Fibroblast of skin of right biceps (primary cell): ENCODE data around the gene ADAM17.
"Not testable (repeated sequence)": the region's sequence is repeated elsewhere in the genome, so short reads cannot be mapped to it uniquely, and the experiment has no call there.

Experiments used
- DNase-seq: peaks from one replicate; pipeline ENCODE4 v3.0.0-alpha.2; 2013

The ADAM17 gene

DNA sequence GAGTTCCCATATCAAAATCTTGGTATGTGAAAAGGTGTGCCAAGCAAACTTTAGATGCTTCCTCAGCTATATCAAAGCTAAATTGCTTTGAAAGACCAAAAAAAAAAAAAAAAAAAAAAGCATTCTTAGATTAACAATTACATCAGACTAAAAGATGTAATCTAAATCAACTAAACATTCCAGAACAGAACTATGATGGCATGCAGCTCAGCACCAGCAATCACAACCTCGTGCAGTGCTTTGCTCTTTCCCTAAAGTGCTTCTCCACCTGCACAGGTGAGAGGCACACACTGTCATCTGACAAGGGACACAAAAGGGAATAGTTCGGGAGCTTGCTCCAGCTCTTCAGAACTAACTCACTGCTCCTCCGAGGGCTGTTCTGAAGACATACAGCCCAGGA, 37.5 kb downstream of the ADAM17 start:
- DNase-seq: no peak

DNA sequence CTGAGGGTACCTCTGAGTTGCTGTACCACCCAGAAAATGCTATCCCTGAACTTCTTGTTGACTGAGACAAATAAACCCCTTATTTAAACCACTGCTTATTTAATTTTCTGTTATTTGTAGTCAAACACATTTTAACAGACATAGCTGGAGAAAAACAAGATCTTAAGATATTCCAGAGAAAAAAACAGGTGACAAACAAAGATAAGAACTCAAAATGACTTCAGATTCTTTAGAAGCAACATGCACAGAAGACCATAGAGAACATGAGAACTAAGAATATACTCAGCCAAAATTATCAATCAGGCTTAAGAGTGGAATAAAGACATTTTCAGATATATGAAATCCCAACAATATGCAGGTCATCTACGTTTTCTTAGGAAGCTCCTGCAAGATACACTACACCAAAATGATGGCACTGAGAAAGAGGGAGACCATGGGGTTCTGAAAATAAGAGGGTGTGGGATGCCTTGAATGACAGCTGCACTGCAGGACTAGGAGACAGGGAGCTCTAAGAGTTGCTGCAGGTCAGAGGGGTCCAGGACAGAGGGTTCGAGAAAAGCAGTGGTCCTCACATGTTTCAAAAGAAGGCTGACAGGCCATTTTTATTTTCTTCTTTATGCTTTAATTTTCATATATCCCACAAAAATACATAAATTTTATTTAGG, 38.4 kb downstream of the ADAM17 start:
- DNase-seq: no peak

DNA sequence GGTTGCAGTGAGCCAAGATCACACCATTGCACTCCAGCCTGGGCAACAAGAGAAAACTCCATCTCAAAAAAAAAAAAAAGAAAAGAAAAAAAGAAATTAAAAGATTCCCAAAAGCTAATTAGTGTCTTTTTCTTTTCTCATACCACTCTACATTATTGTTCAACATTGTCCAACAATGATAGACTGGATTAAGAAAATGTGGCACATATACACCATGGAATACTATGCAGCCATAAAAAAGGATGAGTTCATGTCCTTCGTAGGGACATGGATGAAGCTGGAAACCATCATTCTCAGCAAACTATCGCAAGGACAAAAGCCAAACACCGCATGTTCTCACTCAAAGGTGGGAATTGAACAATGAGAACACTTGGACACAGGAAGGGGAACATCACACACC, 41.7 kb downstream of the ADAM17 start:
- not testable (repeated sequence) for DNase-seq

DNA sequence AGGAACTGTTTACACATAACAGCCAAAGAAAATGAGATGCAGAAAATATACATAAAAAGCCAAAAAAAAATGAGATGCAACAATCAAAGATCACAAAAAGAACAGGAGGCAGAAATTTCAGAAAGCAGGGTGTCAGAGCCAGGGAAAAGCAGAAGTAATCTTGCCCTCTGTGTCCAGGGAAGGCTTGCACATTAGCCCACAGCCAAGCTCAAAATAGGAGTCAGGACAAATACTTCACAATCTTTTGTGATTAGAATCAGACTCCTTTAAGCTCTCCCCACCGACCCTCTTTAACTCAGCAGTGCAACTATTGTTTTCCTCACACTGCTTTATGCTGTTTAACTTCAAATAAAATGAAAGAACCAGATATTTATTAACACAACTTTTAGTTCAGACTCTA, 46.7 kb downstream of the ADAM17 start:
- no peak for DNase-seq

DNA sequence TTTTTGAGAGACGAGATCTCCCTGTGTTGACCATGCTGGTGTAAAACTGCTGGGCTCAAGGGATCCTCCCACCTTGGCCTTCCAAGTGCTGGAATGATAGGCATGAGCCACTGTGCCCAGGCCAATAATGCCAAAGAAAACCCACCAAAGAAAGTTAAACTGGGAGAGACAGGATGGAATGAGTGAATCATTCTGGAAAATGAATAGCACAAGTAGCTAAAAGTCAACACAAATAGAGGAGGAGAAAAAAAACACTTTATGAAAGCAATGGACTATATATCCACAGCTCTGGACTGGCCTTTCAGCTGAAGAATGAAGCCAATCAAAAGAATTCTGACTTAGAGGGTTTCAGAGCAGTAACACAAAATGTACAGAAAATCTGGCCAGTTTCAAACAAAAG, 57.4 kb downstream of the ADAM17 start:
- DNase-seq: peak; percentile 14

DNA sequence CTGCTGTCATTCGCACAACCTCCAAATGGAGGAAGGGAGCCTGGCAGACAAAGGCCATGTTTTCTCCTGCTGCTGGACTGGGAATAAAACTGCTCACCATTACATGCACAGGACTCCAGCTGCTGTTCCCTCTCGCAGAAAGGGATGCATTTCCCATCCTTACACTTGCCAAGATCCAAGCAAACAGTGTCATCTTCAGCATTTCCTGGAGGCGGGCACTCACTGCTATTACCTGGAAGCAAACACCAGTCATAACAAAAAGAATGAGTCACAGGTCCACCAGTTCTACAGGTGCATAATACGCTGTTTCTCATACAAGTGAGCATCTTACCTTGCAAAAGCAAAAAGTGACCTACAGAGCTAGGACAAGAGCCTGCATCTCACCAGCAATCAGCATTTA, 58.6 kb downstream of the ADAM17 start:
- DNase-seq: no peak

DNA sequence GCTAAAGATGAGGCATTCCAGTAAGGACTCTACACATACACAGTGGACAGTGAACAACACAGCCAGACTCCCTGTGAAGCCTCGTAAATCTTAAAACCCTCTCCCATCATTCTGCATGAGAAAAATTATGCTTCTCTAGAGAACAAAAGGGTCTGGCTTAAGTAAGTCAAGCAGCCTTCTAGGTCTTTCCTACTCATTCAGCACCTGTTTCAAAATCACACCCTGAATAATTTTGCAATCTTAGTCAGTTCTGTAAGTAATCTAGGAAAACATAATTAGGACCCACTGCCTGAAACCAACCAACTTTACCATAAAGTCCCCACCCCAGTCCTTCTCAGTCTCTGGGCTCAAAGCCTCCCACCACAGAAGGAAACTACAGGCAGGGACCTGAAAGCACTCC, 61.5 kb downstream of the ADAM17 start:
- no peak for DNase-seq

DNA sequence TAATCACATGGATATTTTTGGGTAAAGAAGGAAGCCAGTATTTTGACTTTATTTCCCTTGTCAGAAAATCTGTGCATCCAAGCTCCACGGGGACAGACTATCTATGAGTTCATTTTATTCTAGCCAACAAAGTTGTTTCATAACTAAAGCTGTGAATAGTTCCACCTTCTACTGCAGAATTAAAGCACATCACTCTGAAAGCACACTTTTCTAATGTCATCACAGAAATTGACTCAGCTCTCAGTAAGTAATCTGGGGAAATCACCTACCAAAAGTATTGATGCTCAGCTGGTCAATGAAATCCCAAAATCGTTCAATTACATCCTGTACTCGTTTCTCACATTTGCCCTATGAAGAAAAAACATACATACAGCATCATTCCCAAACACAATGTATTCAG, 62.2 kb downstream of the ADAM17 start:
- DNase-seq: no peak

DNA sequence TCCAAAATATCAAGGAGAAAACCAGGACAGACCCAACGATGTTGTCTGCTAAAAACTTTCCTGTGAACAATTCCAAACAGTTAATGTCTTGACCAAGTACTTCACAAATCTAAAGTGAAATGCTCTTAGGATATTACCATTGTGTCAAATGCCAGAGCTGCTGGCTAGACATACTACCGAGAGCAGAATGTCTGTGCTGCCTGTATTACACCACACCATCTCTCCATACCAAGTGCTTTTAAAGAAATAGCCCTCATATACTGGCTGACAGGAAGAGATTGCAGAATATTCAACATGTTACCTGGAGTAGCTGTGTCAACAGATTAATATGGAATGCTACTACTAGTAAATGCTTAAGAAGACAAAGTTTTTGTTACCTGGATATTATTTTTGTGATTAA, 62.7 kb downstream of the ADAM17 start:
- DNase-seq: no peak

DNA sequence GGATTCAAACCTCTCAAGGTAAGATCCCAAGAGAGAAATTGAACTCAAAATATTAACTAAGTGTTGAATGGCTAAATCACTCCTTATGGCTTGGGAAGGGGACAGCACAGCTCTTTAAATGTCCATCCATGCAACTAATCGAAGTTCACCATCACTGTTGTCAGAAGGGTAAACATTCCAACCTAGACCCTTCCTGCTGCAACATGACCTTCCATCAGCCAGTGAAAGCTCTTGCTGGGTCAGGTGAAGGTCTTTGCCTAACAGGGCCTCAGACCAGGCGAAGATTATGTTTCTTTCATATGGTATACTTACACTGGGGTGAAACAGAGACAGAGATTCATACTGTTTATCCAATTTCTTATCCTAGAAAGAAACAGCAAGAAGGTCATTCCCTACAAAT, 64.8 kb downstream of the ADAM17 start:
- DNase-seq: no peak

DNA sequence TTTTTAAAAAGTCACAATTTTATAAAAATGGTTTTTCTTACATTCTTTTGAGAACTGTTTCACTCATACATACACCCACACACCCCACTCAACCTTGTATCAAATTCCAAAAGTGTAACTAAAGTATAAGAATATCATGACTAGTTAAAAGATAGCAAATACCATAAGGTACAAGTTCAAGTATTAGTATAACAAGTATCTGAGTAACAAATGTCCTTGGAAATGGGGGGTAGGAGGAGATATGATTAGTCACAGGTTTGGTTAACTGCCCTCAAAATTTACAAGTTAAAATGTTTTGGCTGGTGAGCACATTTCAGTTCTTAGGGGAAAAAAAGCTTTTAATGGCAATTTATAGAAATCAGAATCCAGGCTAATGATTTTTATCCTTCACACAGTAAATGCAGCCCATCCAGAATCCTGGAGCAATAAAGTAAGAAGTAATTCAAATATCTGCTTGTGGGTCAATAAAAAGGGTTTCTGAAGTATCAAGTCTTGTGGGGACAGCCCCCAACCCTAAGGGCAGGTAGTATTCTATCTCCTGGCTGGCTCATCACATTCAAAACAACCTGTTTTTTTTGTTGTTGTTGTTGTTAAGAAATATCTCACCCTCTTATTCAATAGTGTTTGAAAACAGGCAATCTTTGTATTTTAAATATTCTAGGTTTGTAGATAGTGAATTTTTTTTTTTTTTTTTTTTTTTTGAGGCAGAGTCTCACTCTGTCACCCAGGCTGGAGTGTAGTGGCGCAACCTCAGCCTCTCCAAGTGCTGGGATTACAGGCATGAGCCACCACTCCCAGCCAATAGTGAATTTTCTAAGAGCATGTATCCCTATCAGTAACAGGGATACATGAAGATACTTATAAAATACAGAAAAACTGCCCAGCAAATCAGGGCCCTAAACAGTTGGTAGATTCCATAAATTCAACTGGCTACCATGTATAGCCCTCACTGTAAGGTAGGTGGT, 66.8 kb downstream of the ADAM17 start:
- peak; percentile 57 for DNase-seq

DNA sequence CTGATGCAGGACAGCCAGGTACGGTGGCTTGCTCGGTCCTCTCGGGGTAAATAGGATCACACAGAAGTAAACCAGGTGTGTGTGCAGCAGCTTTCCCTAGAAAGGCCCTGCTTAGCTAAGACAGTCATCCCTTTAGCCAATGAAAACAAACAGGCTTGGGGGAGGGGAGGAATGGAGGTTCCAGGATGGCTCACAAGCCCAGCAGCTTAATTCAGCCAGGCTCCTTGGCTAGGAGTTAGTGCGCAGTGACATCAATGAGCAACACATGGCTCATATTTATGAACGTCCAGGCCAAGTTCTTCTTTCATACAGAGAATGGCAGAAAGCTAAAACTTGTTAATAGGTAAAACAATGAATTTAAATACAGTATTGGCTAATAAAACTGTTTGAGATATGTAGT, 71.1 kb downstream of the ADAM17 start:
- peak; percentile 37 for DNase-seq

DNA sequence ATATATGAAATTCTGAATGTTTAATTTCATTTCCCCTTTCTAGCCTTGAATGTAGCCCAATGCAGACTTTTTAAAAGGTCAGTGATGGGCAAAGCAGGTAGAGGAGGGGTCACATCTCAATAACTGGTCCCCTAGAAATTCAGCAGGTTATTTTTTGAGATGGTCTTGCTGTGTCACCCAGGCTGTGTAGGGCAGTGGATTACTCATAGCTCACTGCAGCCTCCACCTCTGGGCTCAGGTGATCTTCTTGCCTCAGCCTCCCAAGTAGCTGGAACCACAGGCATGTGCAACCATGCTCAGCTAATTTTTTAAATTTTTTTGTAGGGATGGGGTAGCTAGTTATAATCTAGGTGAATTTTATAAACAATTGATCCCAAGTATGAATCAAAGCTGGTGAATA, 72.5 kb downstream of the ADAM17 start:
- DNase-seq: no peak

DNA sequence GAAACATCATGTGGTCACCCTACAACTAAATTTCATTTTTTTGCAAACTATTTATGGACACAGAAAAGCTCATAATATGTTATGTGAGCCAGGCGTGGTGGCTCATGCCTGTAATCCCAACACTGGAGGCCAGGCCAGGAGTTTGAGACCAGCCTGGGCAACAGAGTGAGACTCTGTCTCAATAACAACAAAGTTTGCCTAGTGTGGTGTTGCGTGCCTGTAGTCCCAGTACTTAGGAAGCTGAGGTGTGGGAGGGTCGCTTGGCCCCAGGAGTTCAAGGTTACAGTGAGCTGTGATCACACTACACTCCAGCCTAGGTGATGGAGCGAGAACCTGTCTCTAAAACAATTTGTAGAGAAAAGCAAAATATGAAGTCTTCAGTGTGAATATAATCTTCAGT, 75.5 kb downstream of the ADAM17 start:
- DNase-seq: no peak

DNA sequence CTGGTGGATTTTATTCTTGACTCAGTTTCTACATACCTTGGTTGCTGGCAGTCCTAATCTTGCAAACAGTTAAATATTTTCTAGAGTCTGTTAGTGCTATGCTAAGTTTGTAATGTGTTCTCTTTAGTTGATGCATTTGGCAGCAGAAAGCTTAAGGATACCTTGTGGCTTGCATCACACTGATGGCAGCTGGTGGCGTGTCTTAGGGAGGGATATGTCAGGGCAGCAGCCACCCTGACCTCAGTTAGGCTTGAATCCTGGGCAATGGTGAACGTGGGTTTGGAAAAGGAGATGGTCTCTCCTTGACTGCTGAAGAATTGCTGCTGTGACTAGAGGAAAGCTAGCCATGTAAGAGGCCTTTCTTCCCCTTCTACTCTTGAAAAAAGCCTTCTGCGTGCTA, 77.1 kb downstream of the ADAM17 start:
- no peak for DNase-seq

DNA sequence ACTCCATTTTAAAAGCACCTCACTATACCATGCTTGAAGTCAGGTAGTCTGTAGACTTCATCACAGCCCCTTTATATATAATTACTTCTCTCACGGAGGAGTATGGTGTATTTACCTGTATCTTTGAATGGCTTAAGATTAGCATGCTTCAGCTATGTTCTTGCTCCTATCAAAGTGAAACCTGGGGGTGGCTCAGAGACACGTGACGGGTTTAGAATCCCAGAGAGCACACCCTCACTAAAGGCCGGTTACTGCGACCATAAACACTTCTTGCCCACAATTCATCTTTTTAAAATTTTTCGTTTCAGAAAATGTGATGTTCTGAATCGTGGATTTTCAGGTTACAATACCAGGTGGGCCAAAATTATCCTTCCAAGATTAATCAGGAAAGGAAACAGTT, 77.7 kb downstream of the ADAM17 start:
- DNase-seq: no peak

DNA sequence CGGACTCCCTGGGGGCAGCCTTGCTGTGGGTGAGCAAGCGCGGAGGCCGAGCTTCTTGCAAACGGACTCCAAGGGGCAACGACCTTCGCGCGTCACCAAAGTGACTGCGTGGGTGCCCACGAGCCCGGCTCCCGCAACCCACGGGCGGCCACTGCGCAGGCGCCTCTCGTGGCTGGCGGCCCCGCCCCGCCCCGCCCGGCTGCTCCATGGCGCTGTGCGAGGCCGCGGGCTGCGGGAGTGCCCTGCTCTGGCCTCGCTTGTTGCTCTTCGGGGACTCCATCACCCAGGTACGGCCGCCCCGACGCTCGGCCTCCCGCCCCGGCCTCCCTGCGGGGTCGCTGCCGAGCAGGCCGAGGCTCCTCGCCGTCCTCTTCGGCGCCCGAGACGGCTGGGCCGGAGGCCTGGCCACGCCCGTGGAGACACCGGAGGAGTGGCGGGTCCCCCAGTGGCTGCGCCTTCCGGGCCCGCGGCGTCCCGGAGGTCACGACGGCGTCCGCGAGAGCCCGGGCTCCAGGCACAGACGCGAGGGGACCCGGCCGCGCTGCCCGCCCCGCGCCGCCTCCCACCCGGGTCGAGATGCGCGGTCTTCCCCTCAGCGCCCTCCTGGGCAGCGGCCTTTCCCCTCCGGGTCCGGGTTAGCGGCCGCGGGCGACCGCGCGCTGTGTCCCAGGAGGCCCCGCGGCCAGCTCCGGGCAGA, 81.1 kb downstream of the ADAM17 start, which contains the start of gene IAH1:
IAH1 (plus strand) TSS at position 191 of the 697 bp plus-strand sequence; CDS start at position 207, 16 bp downstream.
- DNase-seq: peak; percentile 49

DNA sequence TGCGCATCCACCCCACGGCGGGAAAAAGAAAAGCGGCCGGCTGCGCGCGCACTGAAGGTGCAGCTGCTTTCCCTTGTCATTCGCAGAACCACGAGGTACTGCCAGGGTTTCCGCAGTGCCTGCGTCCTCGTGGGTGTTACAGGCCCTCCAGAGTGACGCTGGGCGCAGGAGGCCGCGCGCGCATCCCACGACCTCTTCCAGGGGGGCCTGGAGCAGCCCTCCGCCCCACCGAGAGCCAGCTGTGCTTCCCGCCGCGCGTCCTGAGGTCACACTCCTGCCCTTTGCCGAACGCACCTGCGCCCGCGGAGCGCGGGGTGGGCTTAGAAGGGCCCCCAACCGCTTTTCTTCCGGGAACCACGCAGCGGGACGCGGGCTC, 81.7 kb downstream of the ADAM17 start:
- peak; percentile 15 for DNase-seq

DNA sequence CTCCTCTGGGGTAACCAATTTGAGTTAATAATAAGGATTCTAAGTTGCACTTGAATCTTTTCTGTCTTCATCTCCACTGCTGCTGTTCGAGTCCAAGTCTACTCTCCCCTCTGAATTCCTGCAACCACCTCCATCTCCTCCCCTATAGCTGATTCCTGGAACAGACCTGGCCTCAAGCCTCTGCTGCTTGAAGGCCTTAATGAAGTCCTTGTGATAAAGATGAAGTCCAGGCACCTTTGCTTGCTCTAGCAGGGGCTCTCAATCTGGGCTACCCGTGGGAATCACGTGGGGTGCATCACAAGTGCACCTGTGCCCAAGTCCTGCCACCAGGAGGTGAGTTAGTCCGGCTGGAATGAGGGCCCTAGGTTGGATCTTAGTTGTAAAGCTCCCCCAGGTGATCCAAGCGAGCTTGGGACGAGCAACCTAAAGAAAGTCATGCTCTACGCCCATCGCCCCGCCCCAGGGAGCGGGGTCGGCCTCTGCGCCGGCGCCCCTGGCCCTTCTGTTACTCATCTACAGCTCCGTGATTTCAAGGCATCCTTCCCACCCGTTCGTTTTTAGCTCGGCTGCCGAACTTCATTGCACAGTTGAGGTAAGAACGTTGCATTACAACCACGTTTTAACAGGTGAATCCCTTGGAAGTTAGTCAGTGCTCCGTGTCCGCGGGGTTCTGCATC, 82.2 kb downstream of the ADAM17 start:
- peak; percentile 7 for DNase-seq

DNA sequence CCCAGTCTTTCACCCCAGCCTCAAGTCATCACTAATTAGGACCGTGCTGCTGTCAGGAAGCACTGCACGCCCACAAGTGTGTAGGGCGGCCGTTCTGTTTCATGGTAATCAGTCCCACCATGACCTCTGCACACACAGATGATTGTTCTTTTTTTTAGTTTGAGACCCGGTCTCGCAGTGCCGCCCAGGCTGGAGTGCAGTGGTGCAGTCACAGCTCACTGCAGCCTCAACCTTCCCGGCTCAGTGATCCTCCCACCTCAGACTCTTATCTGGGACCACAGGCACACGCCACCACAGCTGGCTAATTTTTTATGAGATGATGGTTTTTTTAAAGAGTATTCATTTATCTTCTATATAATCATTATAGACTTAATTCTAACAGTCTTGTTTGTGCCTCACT, 83.1 kb downstream of the ADAM17 start:
- no peak for DNase-seq

DNA sequence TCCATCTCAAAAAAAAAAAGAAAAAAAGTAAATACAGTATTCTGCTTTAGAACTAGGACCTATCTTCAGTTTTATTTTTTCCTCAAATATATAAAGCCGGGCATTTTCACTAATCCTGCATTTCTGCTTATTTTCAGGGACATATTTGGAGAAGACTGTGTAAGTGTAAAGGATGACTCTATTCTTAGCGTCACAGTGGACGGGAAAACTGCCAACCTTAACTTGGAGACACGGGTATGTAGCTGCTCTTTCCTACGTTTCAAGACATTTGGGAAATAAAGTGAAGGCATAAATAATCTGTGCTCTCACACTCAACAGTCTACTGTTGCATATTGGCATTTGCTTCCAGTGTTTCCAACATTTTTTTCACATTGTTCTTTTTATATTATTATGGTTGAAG, 84.4 kb downstream of the ADAM17 start:
- no peak for DNase-seq

DNA sequence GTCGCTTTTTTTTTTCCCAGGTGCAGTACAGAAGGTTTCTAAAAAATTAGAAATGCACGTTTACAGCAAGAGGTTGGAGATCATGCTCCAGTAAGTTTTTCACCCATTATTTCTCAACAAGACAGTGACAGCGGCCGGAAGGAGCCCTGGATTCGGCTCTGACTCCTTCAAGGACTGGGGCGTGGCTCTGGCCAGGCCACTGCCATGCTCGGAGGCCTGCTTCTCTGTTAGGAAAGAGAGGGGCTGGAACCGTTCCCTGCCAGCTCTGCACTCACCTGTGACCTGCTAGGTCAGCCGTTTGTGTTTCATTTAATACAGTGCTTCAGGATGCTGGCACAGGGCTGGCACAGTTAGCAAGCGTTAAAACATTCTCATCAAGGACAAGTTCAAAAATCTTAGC, 87.9 kb downstream of the ADAM17 start:
- DNase-seq: no peak

DNA sequence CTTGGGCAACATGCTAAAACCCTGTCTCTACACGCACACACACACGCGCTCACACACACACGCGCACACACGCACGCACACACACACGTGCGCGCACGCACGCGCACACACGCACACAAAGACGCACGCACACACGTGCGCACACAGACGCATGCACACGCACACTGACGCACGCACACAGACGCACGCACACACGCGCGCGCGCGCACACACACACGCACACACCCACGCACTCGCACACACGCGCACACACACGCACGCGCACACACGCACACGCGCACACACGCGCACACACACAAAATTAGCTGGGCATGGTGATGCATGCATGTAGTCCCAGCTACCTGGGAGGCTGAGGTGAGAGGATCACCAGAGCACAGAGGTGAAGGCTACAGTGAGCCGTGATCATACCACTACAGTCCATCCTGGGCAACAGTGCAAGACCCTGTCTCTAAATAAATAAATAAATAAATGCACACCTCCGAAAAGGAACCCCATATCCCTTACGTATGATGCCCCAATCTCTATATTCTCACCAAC, 89.4 kb downstream of the ADAM17 start:
- DNase-seq: no peak
